ENCODE results near the gene UROD.
"Not testable (repeated sequence)": the region's sequence is repeated elsewhere in the genome, so short reads cannot be mapped to it uniquely, and the experiment has no call there.

Gene UROD

GRCh38 chr1:45011837-45012638 lies at the start of gene UROD:
TSS of gene UROD (plus strand) at chr1:45012254. CDS start at chr1:45012266, 12 bp downstream.
- DNase-seq: peak; percentile 93

GRCh38 chr1:44962729-44963128 lies 49.3 kb upstream of the UROD start:
- DNase-seq: no peak

GRCh38 chr1:44964396-44964795 lies 47.7 kb upstream of the UROD start:
- no peak for DNase-seq

DNA sequence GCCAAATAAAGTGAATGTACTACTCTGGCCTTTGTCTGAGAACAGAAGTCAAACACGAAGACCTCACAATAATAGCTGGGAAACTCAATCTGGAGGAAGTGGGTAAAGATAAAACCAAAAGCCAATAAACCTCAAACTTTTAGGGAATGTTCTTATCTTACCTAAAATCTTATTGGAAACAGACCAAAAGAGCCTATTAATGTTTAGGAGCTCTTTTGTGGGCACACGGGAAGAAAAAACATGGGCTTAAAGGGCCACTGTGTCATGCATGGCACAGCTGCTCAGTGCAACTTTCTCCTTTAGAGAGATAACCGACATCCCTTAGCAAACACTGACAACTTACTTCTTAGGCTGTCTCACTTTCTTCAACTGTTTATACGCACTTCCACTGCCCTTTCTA lies 41.7 kb upstream of the UROD start:
- DNase-seq: no peak

- no peak for DNase-seq
Measured at GRCh38 chr1:44973645-44974044, 38.4 kb upstream of the UROD start.

DNA sequence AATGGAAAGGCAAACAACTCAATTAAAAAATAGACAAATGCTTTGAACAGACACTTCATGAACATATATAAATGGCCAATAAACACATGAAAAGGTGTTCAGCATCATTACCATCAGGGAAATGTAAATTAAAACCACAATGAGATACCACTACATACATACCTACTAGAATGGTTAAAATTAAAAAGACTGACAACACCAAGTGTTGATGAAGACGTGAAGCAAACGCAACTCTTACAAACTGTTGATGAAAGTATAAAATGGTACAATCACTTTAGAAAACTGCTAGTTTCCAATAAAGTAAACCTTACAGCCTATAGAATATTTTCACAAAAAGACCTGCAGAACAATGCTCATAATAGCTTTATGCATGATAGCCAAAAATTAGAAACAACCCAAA lies 35.8 kb upstream of the UROD start:
- no peak for DNase-seq

DNA sequence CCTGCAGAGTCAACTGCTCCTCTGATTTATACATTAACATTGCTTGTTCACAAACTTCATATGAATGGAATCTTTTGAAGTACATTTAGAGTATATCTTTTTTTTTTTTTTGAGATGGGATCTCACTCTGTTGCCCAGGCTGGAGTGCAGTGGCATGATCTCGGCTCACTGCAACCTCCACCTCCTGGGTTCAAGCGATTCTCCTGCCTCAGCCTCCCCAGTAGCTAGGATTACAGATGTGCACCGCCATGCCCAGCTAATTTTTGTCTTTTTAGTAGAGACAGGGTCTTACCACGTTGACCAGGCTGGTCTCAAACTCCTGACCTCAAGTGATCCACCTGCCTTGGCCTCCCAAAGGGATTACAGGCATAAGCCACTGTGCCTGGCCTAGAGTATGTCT lies 34.7 kb upstream of the UROD start:
- DNase-seq: not testable (repeated sequence)

- no peak for DNase-seq
Measured at GRCh38 chr1:44985747-44986359, 26.2 kb upstream of the UROD start.

DNA sequence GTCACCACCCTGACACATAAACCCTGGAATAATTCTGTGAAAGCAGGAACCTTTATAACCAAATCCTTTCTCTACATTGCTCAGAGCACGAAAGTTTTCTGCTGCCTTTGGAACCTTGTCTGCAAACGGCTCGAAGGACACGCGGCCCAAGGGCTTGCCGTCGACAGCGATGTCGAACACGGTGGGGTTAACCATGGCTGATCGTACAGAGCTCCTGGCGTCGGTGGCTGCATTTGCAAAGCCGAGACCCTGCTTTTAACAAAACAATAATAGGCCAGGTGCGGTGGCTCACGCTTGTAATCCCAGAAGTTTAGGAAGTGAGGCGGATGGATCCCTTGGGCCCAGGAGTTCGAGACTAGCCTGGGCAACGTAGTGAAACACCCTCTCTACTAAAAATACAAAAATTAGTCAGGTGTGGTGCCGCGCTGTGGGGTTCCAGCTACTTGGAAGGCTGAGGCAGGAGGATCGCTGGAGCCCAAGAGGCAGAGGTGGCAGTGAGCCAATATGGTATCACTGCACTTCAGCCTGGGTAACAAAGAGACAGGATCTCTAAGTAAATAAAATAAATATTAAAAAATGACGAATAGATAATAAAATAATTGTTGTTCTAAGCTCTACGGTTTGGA lies 23.4 kb upstream of the UROD start:
- no peak for DNase-seq

DNA sequence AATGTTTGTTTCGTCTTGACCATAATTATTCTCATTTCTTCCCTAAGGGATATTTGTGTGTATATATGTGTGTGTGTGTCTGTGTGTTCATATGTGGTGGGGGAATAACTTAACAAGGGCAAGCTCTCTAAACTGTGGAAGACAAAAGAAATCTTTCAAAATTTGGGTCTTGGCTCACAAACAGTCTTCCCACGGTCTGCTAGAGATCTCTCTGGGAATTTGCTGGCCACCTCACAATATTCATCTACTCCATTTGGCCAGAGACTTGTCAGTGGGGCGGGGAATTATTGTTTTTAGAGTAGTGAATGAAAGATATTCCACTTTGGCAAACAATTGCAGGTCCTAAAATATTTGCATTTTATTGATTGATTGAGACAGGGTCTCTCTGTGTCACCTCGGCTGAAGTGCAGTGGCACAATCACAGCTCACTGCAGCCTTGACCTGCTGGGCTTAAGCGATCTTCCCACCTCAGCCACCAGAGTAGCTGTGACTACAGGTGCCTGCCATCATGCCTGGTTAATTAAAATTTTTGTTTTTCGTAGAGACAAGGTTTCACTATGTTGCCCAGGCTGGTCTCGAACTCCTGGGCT lies 17.6 kb upstream of the UROD start:
- DNase-seq: no peak

- DNase-seq: no peak
Measured at GRCh38 chr1:44995467-44996238, 16.4 kb upstream of the UROD start.

DNA sequence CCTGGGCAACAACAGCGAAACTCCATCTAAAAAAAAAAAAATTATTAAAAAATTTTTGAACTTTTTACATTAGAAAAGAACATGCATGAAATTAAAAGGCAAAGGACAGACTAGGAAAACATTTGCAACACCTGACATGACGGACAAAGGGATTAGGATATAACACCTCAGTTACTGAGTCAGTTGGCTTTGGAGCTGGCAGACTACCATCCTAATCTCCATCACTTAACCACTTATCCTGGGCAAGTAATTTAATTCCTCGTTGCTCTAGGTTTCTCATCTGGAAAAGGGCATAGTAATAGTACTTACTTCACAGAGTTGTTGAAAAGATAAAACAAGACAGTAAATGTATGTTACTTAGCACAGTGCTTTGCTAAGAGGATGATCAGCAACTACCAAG lies 12.8 kb upstream of the UROD start:
- DNase-seq: no peak

DNA sequence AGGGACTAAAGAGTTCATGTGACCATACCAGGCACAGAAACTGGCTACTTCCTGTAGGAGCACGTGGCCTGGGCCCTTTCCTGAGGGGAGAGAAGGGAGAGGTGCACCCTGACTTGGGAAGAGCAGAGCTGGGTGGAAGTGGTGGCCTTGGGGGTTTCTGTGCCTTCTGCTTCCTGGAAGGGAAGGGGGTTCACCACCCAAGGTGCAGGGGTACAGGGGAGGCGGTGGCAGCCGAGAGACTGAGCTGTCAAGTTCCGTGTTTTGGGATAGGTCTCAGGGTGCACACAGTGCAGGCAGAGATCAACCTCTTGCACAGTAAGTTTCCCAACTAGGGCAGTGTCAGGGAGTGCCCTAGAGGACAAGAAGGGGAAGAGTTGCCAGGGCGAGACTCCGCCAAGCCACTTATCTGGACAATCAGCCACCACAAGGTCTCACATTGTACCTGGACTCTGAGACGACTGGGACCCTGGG lies 11.0 kb upstream of the UROD start:
- DNase-seq: no peak

- DNase-seq: not testable (repeated sequence)
Measured at GRCh38 chr1:45001576-45001975, 10.5 kb upstream of the UROD start.

DNA sequence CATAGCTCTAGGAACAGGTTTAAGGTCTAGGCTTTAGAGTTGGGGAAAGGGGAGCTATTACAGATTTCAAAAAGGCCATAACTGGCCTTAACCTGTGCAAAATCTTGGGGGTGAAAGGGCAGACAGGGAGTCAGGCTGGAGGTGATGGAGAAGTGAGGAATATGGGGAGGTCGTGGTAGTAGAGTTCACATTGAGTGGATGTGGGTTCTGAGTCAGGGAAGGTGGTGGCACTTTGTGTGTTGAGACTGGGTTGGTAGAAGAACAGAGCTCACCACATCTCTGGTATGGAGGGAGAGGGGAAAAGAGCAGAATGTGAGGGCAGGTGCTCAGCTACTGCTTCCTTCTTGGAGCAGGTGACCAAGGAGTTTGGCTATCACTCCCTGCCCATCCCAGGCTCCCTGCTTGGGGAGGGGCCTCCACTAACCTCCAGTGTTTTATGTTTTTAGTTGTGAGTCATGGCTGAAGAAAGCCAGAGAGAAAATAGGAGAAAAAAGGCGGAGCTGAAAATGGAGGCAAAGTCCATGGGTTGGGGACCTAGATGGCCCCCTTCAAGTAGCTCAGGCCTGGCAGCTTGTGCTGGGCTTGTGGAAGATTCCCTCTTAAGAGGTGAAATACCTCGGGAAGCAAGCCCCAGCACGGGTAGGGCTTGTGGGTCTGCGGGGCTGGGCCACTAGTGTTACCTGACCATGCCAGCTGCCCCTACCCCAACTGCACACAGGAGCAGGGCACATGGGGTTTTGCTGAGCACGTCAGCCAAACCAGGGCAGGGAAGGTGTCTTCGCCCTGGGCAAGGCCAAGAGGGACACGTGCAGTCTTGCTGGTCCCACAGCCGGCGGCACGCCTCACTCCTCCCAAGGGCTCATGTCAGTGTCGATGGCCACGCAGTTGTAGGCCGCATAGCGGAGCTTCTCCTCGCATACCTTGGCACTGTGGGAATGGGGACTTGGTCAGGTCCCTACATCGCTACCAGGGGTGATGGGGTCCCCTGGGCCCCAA lies 9.1 kb upstream of the UROD start:
- DNase-seq: no peak

- no peak for DNase-seq
Measured at GRCh38 chr1:45003741-45004140, 8.3 kb upstream of the UROD start.

DNA sequence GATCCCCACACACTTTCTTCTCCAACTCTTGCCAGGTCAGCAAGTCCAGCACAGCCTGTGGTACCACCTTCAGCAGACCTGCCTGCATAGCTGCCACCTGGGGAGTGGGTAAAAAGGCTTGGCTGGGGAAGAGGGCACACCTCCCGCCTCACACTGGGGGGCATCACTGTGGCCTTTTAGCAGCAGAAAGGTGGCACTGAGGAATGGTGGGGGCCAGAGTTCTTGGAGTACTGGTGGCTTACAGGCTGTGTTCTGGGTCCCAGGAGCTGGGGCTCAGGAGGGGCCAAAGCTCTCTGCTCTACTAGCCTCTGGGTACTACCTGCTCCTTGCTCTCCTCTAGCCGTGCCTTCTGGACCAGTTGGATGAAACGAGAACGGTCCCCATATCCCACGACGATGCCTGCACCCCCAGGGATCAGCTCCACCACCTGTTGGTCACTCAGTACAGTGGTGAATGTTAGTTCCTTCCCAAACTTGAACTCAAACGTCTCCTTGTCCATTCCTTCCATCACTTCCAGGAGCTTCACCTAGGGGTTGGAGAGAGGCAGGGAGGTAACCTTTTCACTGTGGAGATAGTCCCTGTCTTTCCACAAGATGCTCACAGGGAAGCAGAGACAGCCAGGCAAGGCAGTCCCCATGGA lies 7.7 kb upstream of the UROD start:
- no peak for DNase-seq

GRCh38 chr1:45005761-45006160 lies 6.3 kb upstream of the UROD start:
- no peak for DNase-seq

DNA sequence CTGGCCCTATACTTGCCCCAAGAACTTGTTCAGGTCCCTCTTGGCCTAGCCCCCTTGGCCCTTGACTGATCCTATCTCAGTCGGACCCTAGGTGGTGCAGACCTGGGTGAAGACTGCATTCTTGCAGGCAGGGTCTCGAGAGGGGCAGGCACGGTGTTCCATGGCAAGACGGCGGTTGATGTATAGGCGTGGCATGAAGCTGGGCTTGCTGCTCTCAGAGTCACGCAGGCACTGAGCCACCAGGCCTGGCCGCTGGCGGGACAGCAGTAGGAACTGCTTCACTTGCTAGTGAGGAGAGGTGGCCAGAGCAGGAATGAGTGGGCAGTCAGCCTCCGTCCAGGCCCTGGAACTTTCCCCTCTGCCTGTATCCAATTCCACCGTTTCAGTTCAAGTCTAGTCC lies 4.7 kb upstream of the UROD start:
- DNase-seq: no peak

DNA sequence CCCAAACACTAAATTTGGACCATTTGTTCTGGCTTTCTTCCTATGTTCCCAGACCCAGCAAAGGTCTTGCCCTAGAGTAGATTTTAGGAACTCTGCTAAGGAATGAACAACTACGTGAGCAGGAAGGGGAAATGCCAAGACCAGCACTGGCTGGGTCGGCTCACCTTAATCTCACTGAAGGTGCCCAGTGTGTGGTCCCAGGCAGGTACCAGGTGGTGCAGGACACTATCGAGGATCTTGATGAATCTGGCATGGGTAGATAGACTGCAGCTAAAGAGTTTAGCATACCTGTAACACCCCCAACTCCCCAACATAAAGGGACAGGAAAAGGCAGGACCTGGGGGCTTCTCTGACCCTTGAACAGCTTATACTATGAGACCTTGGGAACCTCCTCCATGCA lies 4.0 kb upstream of the UROD start:
- no peak for DNase-seq

DNA sequence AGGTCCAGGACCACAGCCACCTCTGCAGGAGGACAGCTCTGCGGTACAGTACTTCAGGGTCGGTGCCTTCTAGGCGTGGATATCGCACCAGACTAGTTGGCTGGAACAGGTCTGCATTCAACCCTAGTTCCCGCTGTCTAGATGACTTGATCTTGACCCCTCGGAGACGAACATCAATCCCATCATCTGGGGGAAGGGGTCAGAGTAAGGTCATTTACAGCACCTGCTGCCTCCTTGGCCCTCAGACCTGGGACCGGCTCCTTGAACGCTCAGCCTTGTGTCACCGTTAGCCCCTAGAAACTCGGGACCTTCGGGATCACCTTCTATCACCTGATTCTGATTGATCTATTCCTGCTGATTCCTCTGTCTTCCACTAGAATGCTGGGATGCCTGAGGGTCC lies 3.5 kb upstream of the UROD start:
- DNase-seq: no peak
